OCI-LY3 (cell line): ENCODE measurements around the gene SFTPA1.
"Not testable (repeated sequence)": the region's sequence is repeated elsewhere in the genome, so short reads cannot be mapped to it uniquely, and the experiment has no call there.

Experiments used
- EZH2phosphoT487 ChIP-seq: fragments of 200-600 bp; shearing (Covaris generic); IDR thresholded peaks from 2 replicates; pipeline ENCODE4 v1.6.1; 2018; ENCODE audit warnings: antibody characterized with exemption, mixed run types, low read depth
- TF ChIP-seq, protein P1 (sequence below): fragments of 200-600, 300-600 bp; sonication (generic); IDR thresholded peaks from 2 replicates; pipeline ENCODE4 v1.5.1; 2014; ENCODE audit warnings: antibody characterized with exemption, low read length, low read depth

DNA sequence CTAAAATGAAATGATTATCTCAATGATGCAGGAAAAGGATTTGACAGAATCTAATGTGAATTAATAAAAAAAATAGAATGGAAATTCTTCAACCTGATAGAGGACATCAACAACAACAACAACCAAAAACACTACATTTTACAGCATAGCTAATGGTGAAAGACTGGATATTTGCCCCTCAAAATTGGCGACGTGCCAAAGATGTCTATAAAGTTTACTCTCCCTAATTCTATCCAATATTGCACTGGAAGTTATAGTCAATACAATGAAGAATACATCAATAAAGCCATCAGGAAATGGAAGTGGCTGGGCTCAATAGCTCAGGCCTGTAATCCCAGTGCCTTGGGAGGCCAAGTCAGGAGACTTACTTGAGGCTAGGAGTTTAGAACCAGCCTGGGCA is 42.0 kb downstream of the SFTPA1 start:
- TF ChIP-seq, protein P1, sequence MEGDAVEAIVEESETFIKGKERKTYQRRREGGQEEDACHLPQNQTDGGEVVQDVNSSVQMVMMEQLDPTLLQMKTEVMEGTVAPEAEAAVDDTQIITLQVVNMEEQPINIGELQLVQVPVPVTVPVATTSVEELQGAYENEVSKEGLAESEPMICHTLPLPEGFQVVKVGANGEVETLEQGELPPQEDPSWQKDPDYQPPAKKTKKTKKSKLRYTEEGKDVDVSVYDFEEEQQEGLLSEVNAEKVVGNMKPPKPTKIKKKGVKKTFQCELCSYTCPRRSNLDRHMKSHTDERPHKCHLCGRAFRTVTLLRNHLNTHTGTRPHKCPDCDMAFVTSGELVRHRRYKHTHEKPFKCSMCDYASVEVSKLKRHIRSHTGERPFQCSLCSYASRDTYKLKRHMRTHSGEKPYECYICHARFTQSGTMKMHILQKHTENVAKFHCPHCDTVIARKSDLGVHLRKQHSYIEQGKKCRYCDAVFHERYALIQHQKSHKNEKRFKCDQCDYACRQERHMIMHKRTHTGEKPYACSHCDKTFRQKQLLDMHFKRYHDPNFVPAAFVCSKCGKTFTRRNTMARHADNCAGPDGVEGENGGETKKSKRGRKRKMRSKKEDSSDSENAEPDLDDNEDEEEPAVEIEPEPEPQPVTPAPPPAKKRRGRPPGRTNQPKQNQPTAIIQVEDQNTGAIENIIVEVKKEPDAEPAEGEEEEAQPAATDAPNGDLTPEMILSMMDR: not testable (repeated sequence)
- TF ChIP-seq EZH2phosphoT487: not testable (repeated sequence)
